DND-41 (cell line): Measurements from ENCODE around the gene PRTFDC1.

Experiments used
- ATAC-seq: fragments of 200-7000 bp; cut with Tn5 transposase; 3 replicates; pipeline ENCODE4 v1.9.1; 2021; ENCODE audit warnings: low read depth; ENCODE audit not compliant: insufficient read depth
- DNase-seq: peaks from one replicate; pipeline ENCODE4 v3.0.0-alpha.2; 2020
- H2AFZ ChIP-seq: 2 replicates; pipeline ENCODE4 v1.6.0; 2012; ENCODE audit warnings: low read depth, low read length
- H3K27ac ChIP-seq: 2 replicates; pipeline ENCODE4 v1.5.1; 2012; ENCODE audit warnings: low read length, inconsistent platforms
- H3K27me3 ChIP-seq: fragments of 200-600 bp; sonication (generic); 2 replicates; pipeline ENCODE4 v1.6.0; 2012; ENCODE audit warnings: low read length, mild to moderate bottlenecking, inconsistent platforms; ENCODE audit not compliant: insufficient read depth, poor library complexity
- H3K36me3 ChIP-seq: 2 replicates; pipeline ENCODE4 v1.5.1; 2012; ENCODE audit warnings: low read length, inconsistent platforms; ENCODE audit not compliant: insufficient read depth
- H3K4me1 ChIP-seq: 2 replicates; pipeline ENCODE4 v1.5.1; 2012; ENCODE audit warnings: mild to moderate bottlenecking, low read length; ENCODE audit not compliant: insufficient read depth
- H3K4me2 ChIP-seq: 2 replicates; pipeline ENCODE4 v1.6.0; 2012; ENCODE audit warnings: mild to moderate bottlenecking, moderate library complexity, low read length, inconsistent platforms; ENCODE audit not compliant: insufficient read depth
- H3K4me3 ChIP-seq, 2 experiments: fragments of 200-600 bp in 1 of 2; shearing (Covaris generic) in 1 of 2; 2 replicates each; pipeline ENCODE4 v1.5.1; 2012 to 2016; ENCODE audit warnings: inconsistent platforms in 2 of 2, low read length in 2 of 2, mild to moderate bottlenecking in 2 of 2, low read depth in 1 of 2, moderate library complexity in 1 of 2
- H3K79me2 ChIP-seq: 2 replicates; pipeline ENCODE4 v1.6.0; 2012; ENCODE audit warnings: low read length, inconsistent platforms; ENCODE audit not compliant: insufficient read depth
- H3K9ac ChIP-seq: 2 replicates; pipeline ENCODE4 v1.6.0; 2012; ENCODE audit warnings: low read depth, mild to moderate bottlenecking, inconsistent platforms, low read length, moderate library complexity
- H3K9me3 ChIP-seq: 2 replicates; pipeline ENCODE4 v1.5.1; 2012; ENCODE audit warnings: low read length, moderate library complexity, mild to moderate bottlenecking, inconsistent platforms; ENCODE audit not compliant: insufficient read depth, severe bottlenecking
- H4K20me1 ChIP-seq: 2 replicates; pipeline ENCODE4 v1.6.0; 2012; ENCODE audit warnings: low read length; ENCODE audit not compliant: insufficient read depth
- EZH2 ChIP-seq: IDR thresholded peaks from 3 replicates; pipeline ENCODE4 v1.6.1; 2012; ENCODE audit warnings: borderline replicate concordance, low read depth, mild to moderate bottlenecking, moderate library complexity, low read length, inconsistent platforms; ENCODE audit not compliant: severe bottlenecking
- TF ChIP-seq, protein P1 (sequence below): IDR thresholded peaks from 2 replicates; pipeline ENCODE4 v1.5.1; 2012; ENCODE audit warnings: borderline replicate concordance, low read length, moderate library complexity, mild to moderate bottlenecking; ENCODE audit not compliant: poor library complexity, severe bottlenecking; ENCODE audit errors: extremely low read depth

PRTFDC1 gene

GRCh38 chr10:24917493-24917892 is 34.9 kb downstream of the PRTFDC1 start:
- no peak overlapping the region for H3K27ac ChIP-seq

GRCh38 chr10:24916365-24916764 is 36.0 kb downstream of the PRTFDC1 start:
- Histone ChIP-seq H3K79me2 (no peaks in the 10 kb centered on the region), H3K27ac (no peak overlapping the region), H3K9ac (no peak overlapping the region), H3K4me1 (peaks cover 7% of the 10 kb centered on the region), H2AFZ (no peak overlapping the region), H4K20me1 (no peaks in the 10 kb centered on the region), H3K9me3 (peaks cover 2% of the 10 kb centered on the region), H3K36me3 (no peaks in the 10 kb centered on the region), H3K4me3 (no peak overlapping the region), H3K27me3 (no peaks in the 10 kb centered on the region), H3K4me2 (no peak overlapping the region)
- TF ChIP-seq EZH2, result no peak
- TF ChIP-seq, protein P1, sequence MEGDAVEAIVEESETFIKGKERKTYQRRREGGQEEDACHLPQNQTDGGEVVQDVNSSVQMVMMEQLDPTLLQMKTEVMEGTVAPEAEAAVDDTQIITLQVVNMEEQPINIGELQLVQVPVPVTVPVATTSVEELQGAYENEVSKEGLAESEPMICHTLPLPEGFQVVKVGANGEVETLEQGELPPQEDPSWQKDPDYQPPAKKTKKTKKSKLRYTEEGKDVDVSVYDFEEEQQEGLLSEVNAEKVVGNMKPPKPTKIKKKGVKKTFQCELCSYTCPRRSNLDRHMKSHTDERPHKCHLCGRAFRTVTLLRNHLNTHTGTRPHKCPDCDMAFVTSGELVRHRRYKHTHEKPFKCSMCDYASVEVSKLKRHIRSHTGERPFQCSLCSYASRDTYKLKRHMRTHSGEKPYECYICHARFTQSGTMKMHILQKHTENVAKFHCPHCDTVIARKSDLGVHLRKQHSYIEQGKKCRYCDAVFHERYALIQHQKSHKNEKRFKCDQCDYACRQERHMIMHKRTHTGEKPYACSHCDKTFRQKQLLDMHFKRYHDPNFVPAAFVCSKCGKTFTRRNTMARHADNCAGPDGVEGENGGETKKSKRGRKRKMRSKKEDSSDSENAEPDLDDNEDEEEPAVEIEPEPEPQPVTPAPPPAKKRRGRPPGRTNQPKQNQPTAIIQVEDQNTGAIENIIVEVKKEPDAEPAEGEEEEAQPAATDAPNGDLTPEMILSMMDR, result peak; percentile 9
- DNase-seq (no peak), ATAC-seq (no peak)

More at GRCh38 chr10:24917493-24917892, 34.9 kb downstream of the PRTFDC1 start:
- peaks cover 11% of the 10 kb centered on the region for H3K4me1 ChIP-seq
- DNase-seq, result no peak
- H3K4me3 ChIP-seq, result no peak overlapping the region
- H3K27me3 ChIP-seq, result no peaks in the 10 kb centered on the region
- no peaks in the 10 kb centered on the region for H3K79me2 ChIP-seq
- H3K36me3 ChIP-seq, result no peaks in the 10 kb centered on the region
- no peaks in the 10 kb centered on the region for H4K20me1 ChIP-seq
- peaks cover 2% of the 10 kb centered on the region for H3K9me3 ChIP-seq
- no peak for TF ChIP-seq EZH2
- TF ChIP-seq, protein P1, result no peak
- ATAC-seq, result no peak
- H3K4me2 ChIP-seq, result no peak overlapping the region
- no peak overlapping the region for H3K9ac ChIP-seq
- H2AFZ ChIP-seq, result no peak overlapping the region

DNA sequence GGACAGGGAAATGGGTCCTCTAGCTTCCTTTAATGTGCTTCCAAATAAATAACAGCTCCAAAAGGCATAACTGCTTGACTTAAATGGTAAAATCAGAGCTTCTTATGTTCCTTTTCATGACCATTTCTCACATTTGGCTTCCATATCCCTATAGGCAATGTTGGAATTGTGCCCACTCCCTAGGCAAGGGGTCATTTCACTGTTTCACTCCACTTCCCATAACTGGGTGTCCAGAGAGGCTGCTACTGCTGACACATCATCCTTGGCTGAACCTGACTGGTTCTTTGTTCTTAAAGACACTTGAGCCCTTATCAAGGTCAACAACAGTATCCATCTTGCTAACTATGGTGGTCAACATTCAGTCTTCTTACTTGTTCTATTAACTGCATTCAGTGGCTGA is 37.1 kb downstream of the PRTFDC1 start:
- no peak overlapping the region for H3K9ac ChIP-seq
- H4K20me1 ChIP-seq, result no peaks in the 10 kb centered on the region
- no peak for TF ChIP-seq EZH2
- TF ChIP-seq, protein P1, result no peak
- H3K4me3 ChIP-seq, result no peak overlapping the region
- DNase-seq (no peak), ATAC-seq (no peak)
- no peak overlapping the region for H2AFZ ChIP-seq
- no peak overlapping the region for H3K4me2 ChIP-seq
- no peaks in the 10 kb centered on the region for H3K4me1 ChIP-seq
- H3K27ac ChIP-seq, result no peak overlapping the region
- H3K27me3 ChIP-seq, result no peaks in the 10 kb centered on the region
- H3K36me3 ChIP-seq, result no peaks in the 10 kb centered on the region
- peaks cover 2% of the 10 kb centered on the region for H3K9me3 ChIP-seq
- H3K79me2 ChIP-seq, result no peaks in the 10 kb centered on the region

GRCh38 chr10:24914148-24914547 is 38.3 kb downstream of the PRTFDC1 start:
- no peaks in the 10 kb centered on the region for H3K4me1 ChIP-seq
- DNase-seq (no peak), ATAC-seq (no peak)
- H3K4me3 ChIP-seq, result no peak overlapping the region
- TF ChIP-seq, protein P1, result no peak
- no peak for TF ChIP-seq EZH2
- H4K20me1 ChIP-seq, result no peaks in the 10 kb centered on the region
- H2AFZ ChIP-seq, result no peak overlapping the region
- H3K9ac ChIP-seq, result no peak overlapping the region
- H3K79me2 ChIP-seq, result no peaks in the 10 kb centered on the region
- H3K36me3 ChIP-seq, result no peaks in the 10 kb centered on the region
- H3K27ac ChIP-seq, result no peak overlapping the region
- H3K4me2 ChIP-seq, result no peak overlapping the region
- no peaks in the 10 kb centered on the region for H3K27me3 ChIP-seq
- no peaks in the 10 kb centered on the region for H3K9me3 ChIP-seq
